Stimulated activated CD8-positive, alpha-beta memory T cell treated with anti-CD3 and anti-CD28 coated beads, Interleukin-7, amount 100 ng/mL, for 4 hours (primary cell): ENCODE measurements around the gene MBNL1.
"Not testable (repeated sequence)": the region's sequence is repeated elsewhere in the genome, so short reads cannot be mapped to it uniquely, and the experiment has no call there.

Source experiments
- DNase-seq, 2 donors: peaks; one replicate each; pipeline ENCODE4 v3.0.0-alpha.2; 2020; ENCODE audit warnings: low read depth in 2 of 2

MBNL1 gene

GRCh38 chr3:152403632-152404066 is 134.9 kb downstream of the MBNL1 start:
- no peak for DNase-seq

GRCh38 chr3:152404976-152405375 is 136.2 kb downstream of the MBNL1 start:
- no peak for DNase-seq

GRCh38 chr3:152405915-152406802 is 137.4 kb downstream of the MBNL1 start:
- no peak for DNase-seq

GRCh38 chr3:152413240-152413639 is 144.5 kb downstream of the MBNL1 start:
- no peak for DNase-seq

- no peak for DNase-seq
These were observed 148.3 kb downstream of the MBNL1 start for GRCh38 chr3:152416808-152417580.

GRCh38 chr3:152419748-152420147 is 151.0 kb downstream of the MBNL1 start:
- no peak for DNase-seq

- no peak for DNase-seq
These were observed 152.4 kb downstream of the MBNL1 start for GRCh38 chr3:152421162-152421561.

- DNase-seq, result no peak
These were observed 157.7 kb downstream of the MBNL1 start for GRCh38 chr3:152426393-152426792.

GRCh38 chr3:152428577-152428976 is 159.8 kb downstream of the MBNL1 start:
- DNase-seq, result no peak

- no peak for DNase-seq
These were observed 161.7 kb downstream of the MBNL1 start for GRCh38 chr3:152430223-152431002.

- DNase-seq, result no peak
These were observed 165.4 kb downstream of the MBNL1 start for GRCh38 chr3:152434142-152434541.

- not testable (repeated sequence) for DNase-seq
These were observed 166.5 kb downstream of the MBNL1 start for GRCh38 chr3:152435210-152435609.

- no peak for DNase-seq
These were observed 168.2 kb downstream of the MBNL1 start for GRCh38 chr3:152436707-152437590.

- DNase-seq, result no peak
These were observed 169.5 kb downstream of the MBNL1 start for GRCh38 chr3:152438181-152438580.

- no peak for DNase-seq
These were observed 170.0 kb downstream of the MBNL1 start for GRCh38 chr3:152438706-152439105.

- not testable (repeated sequence) for DNase-seq
These were observed 171.5 kb downstream of the MBNL1 start for GRCh38 chr3:152440243-152440642.

GRCh38 chr3:152443212-152444023 is 174.7 kb downstream of the MBNL1 start:
- no peak for DNase-seq

- DNase-seq, result no peak
These were observed 175.4 kb downstream of the MBNL1 start for GRCh38 chr3:152444029-152444641.

- DNase-seq, result no peak
These were observed 176.5 kb downstream of the MBNL1 start for GRCh38 chr3:152445212-152445611.

GRCh38 chr3:152446495-152446894 is 177.8 kb downstream of the MBNL1 start:
- no peak for DNase-seq
